ENCODE measurements around the gene RBCK1. TPM values are rescaled to one million over a fixed set of nuclear protein-coding genes. Genes with fewer than 3 reads are reported as not detected.
"Not testable (repeated sequence)": the region's sequence is repeated elsewhere in the genome, so short reads cannot be mapped to it uniquely, and the experiment has no call there.

Gene RBCK1
- total RNA-seq, 1 experiment from 2014 or later, result 46.8 TPM

DNA sequence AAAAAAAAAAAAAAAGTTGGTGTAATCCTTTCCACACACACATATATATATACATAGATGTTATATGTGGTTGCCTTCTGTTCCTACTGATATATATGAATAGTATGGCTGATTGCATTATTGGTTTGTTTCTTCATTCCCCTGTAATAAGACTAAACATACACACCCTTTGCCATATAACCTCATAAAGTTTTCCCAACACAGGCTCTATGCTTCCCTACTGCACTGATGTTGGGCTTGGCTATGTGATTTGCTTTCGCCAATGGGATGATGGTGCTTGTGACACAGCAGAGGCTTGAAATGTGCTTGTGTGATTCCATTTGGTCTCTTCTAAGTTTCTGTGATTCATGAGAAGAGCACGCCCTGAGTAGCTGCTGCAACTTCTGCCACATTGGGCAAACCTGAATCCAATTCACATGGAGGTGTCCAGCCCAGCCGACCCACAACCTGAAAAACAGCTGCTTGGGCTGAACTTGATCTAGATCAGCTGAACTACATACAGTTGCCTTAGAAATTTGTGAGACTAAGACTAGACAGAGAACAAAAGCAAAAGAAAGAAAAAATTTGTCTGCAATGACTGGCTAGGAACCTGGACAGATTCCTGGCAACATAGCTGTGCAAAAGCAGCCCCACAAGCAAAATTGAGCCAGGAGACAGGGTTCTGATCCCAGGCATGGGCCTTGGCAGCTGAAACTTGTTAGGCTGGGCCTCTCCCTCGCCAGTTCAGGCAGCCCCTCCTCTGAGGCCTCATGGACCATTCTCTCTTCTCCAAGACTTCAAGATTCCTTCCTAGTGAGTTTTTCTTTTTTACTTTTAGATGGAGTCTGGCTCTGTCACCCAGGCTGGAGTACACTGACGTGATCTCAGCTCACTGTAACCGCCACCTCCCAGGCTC is 67.6 kb downstream of the RBCK1 start:
- Histone ChIP-seq H3K23ac (ENCODE audit: insufficient read length, low read depth, low read length) (no peak overlapping the region), H2BK12ac (ENCODE audit: insufficient read length, low read depth, low read length) (no peak overlapping the region), H2BK120ac (ENCODE audit: low read depth, low read length, poor library complexity, severe bottlenecking) (no peak overlapping the region), H3K4ac (ENCODE audit: low read depth, low read length) (no peak overlapping the region), H3T11ph (ENCODE audit: low read length) (no peak overlapping the region), H3K23me2 (ENCODE audit: insufficient read length, low read depth, low read length, poor library complexity, severe bottlenecking) (no peaks in the 10 kb centered on the region), H4K5ac (ENCODE audit: insufficient read length, low read depth, low read length) (no peak overlapping the region), H3K14ac (ENCODE audit: insufficient read depth, low read length) (no peak overlapping the region), H3K4me2 (ENCODE audit: insufficient read depth, insufficient read length, low read length) (no peak overlapping the region), H2AFZ (ENCODE audit: low read length) (no peak overlapping the region), H3K9ac (ENCODE audit: extremely low read depth, insufficient read length, low read length) (no peak overlapping the region), H2BK20ac (ENCODE audit: low read depth, low read length, poor library complexity, severe bottlenecking) (no peak overlapping the region), H2BK5ac (ENCODE audit: insufficient read length, low read length) (no peak overlapping the region), H3K79me1 (ENCODE audit: insufficient read depth, low read depth, low read length, poor library complexity, severe bottlenecking) (peaks cover 4% of the 10 kb centered on the region), H2BK15ac (ENCODE audit: low read depth, low read length) (no peak overlapping the region), H3K18ac (ENCODE audit: insufficient read length, low read depth, low read length) (no peak overlapping the region), H4K91ac (ENCODE audit: insufficient read length, low read depth, low read length) (no peak overlapping the region), H2AK5ac (ENCODE audit: insufficient read length, low read length) (no peak overlapping the region), H4K20me1 (ENCODE audit: control insufficient read depth, insufficient read depth, insufficient read length) (no peaks in the 10 kb centered on the region), H3K27ac (ENCODE audit: insufficient read length, low read depth, low read length) (no peak overlapping the region), H3K27me3 (ENCODE audit: insufficient read depth, low read length) (no peaks in the 10 kb centered on the region), H4K8ac (replicated peaks; ENCODE audit: insufficient read length, low read depth, low read length) (no peak overlapping the region), H3K9me3 (ENCODE audit: control insufficient read depth, low read depth, low read length) (peaks cover 20% of the 10 kb centered on the region), H3K56ac (ENCODE audit: insufficient read length, low read depth, low read length) (no peak overlapping the region), H3K79me2 (ENCODE audit: insufficient read depth, low read length) (no peaks in the 10 kb centered on the region), H3K4me1 (ENCODE audit: insufficient read depth, low read length) (no peaks in the 10 kb centered on the region)
- Mint-ChIP-seq H3K9me3 (peaks cover 20 to 22% of the 10 kb centered on the region in 2 experiments), H3K27me3 (ENCODE audit: low read depth) (peaks cover 13% of the 10 kb centered on the region), H3K36me3 (ENCODE audit: insufficient read depth in 1 of 3, low read depth in 3 of 3) (peaks cover 27 to 72% (median 45%) of the 10 kb centered on the region in 3 experiments; a peak in 6 of 7 replicates), H3K27ac (0 out of 7 replicates have a peak overlapping the region, but pooled peaks of 1 of the 3 experiments have one; percentile 40), H3K4me3 (no peak overlapping the region), H3K4me1 (no peaks in the 10 kb centered on the region)
- no CpG with 5 or more reads among the region's 6 CpGs for WGBS (ENCODE audit: extremely low coverage, insufficient read length, low lambda C conversion rate)
- no peak for DNase-seq
- TF ChIP-seq, protein P1, sequence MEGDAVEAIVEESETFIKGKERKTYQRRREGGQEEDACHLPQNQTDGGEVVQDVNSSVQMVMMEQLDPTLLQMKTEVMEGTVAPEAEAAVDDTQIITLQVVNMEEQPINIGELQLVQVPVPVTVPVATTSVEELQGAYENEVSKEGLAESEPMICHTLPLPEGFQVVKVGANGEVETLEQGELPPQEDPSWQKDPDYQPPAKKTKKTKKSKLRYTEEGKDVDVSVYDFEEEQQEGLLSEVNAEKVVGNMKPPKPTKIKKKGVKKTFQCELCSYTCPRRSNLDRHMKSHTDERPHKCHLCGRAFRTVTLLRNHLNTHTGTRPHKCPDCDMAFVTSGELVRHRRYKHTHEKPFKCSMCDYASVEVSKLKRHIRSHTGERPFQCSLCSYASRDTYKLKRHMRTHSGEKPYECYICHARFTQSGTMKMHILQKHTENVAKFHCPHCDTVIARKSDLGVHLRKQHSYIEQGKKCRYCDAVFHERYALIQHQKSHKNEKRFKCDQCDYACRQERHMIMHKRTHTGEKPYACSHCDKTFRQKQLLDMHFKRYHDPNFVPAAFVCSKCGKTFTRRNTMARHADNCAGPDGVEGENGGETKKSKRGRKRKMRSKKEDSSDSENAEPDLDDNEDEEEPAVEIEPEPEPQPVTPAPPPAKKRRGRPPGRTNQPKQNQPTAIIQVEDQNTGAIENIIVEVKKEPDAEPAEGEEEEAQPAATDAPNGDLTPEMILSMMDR (conservative IDR thresholded peaks at IDR 0.05), result no peak

DNA sequence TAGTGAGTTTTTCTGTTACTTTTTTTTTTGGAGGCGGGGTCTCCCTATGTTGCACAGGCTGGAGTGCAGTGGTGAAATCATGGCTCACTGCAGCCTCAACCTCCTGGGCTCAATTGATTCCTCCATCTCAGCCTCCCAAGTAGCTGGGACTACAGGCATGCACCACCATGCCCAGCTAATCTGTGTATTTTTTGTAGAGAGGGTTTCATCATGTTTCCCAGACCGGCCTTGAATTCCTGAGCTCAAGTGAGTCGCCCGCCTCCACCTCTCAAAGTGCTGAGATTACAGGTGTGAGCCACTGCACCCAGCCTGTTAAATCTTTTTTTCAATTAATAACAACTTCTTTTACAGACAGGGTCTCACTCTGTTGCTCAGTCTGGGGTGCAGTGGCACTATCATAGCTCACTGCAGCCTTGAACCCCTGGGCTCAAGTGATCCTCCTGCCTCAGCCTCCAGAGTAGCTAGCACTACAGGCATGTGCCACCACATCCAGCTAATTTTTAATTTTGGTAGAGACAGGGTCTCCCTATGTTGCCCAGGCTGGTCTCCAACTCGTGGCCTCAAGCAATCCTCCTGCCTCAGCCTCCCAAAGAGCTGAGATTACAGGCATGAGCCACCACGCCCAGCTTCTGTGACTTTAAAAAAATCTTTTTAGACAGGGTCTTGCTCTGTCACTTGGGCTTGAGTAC is 68.6 kb downstream of the RBCK1 start:
- not testable (repeated sequence) for H3K4me1 Mint-ChIP-seq; H3K9ac ChIP-seq (ENCODE audit: extremely low read depth, insufficient read length, low read length); H3T11ph ChIP-seq (ENCODE audit: low read length); H2BK20ac ChIP-seq (ENCODE audit: low read depth, low read length, poor library complexity, severe bottlenecking); H3K23me2 ChIP-seq (ENCODE audit: insufficient read length, low read depth, low read length, poor library complexity, severe bottlenecking); H3K23ac ChIP-seq (ENCODE audit: insufficient read length, low read depth, low read length); H3K79me1 ChIP-seq (ENCODE audit: insufficient read depth, low read depth, low read length, poor library complexity, severe bottlenecking); H3K4ac ChIP-seq (ENCODE audit: low read depth, low read length); H3K27ac Mint-ChIP-seq; H2BK5ac ChIP-seq (ENCODE audit: insufficient read length, low read length); H3K4me2 ChIP-seq (ENCODE audit: insufficient read depth, insufficient read length, low read length); H3K18ac ChIP-seq (ENCODE audit: insufficient read length, low read depth, low read length); H4K5ac ChIP-seq (ENCODE audit: insufficient read length, low read depth, low read length); H2BK120ac ChIP-seq (ENCODE audit: low read depth, low read length, poor library complexity, severe bottlenecking); H3K27ac ChIP-seq (ENCODE audit: insufficient read length, low read depth, low read length); H4K91ac ChIP-seq (ENCODE audit: insufficient read length, low read depth, low read length); H2BK12ac ChIP-seq (ENCODE audit: insufficient read length, low read depth, low read length); H4K20me1 ChIP-seq (ENCODE audit: control insufficient read depth, insufficient read depth, insufficient read length); H3K27me3 ChIP-seq (ENCODE audit: insufficient read depth, low read length); H2AK5ac ChIP-seq (ENCODE audit: insufficient read length, low read length); H3K14ac ChIP-seq (ENCODE audit: insufficient read depth, low read length); H2AFZ ChIP-seq (ENCODE audit: low read length); H3K56ac ChIP-seq (ENCODE audit: insufficient read length, low read depth, low read length); H2BK15ac ChIP-seq (ENCODE audit: low read depth, low read length); H3K4me3 Mint-ChIP-seq; H3K4me1 ChIP-seq (ENCODE audit: insufficient read depth, low read length); H3K79me2 ChIP-seq (ENCODE audit: insufficient read depth, low read length); DNase-seq; H4K8ac ChIP-seq (replicated peaks; ENCODE audit: insufficient read length, low read depth, low read length)
- Mint-ChIP-seq H3K27me3 (ENCODE audit: low read depth) (peaks cover 11% of the 10 kb centered on the region), H3K36me3 (ENCODE audit: insufficient read depth in 1 of 3, low read depth in 3 of 3) (peaks cover 28 to 78% (median 49%) of the 10 kb centered on the region in 3 experiments; a peak in 6 of 7 replicates), H3K9me3 (peaks cover 15 to 21% of the 10 kb centered on the region in 2 experiments)
- peaks cover 20% of the 10 kb centered on the region for H3K9me3 ChIP-seq (ENCODE audit: control insufficient read depth, low read depth, low read length)
- WGBS (ENCODE audit: extremely low coverage, insufficient read length, low lambda C conversion rate), result no CpG with 5 or more reads among the region's 6 CpGs

All from H9 (cell line).